HepG2 (cell line): ENCODE data around the gene ST6GALNAC2. TPM values are rescaled to one million over a fixed set of nuclear protein-coding genes. Genes with fewer than 3 reads are reported as not detected.

Experiments
- AHR ChIP-seq: IDR thresholded peaks from 2 replicates; pipeline ENCODE4 v1.6.1; 2018; ENCODE audit warnings: missing genetic modification reagents, missing compliant biosample characterization
- AKAP8 ChIP-seq: sonication (generic); formaldehyde crosslinking; IDR thresholded peaks from 2 replicates; pipeline ENCODE4 v1.5.1; 2020; ENCODE audit warnings: mild to moderate bottlenecking, missing genetic modification reagents
- ATF3 ChIP-seq: sonication (generic); formaldehyde crosslinking; IDR thresholded peaks from 2 replicates; pipeline ENCODE4 v1.4.0; 2020; ENCODE audit warnings: missing genetic modification reagents
- CENPBD1 ChIP-seq: sonication (generic); formaldehyde crosslinking; IDR thresholded peaks from 2 replicates; pipeline ENCODE4 v1.8.0; 2022; ENCODE audit warnings: missing genetic modification reagents, low read depth, mild to moderate bottlenecking, borderline replicate concordance
- CHCHD3 ChIP-seq: sonication (generic); formaldehyde crosslinking; IDR thresholded peaks from 2 replicates; pipeline ENCODE4 v1.8.0; 2022; ENCODE audit warnings: mild to moderate bottlenecking, missing genetic modification reagents, moderate library complexity
- DNMT1 ChIP-seq: sonication (generic); formaldehyde crosslinking; IDR thresholded peaks from 2 replicates; pipeline ENCODE4 v1.5.1; 2020; ENCODE audit warnings: mild to moderate bottlenecking, missing genetic modification reagents
- E2F1 ChIP-seq: sonication (generic); formaldehyde crosslinking; IDR thresholded peaks from 2 replicates; pipeline ENCODE4 v1.5.0; 2020; ENCODE audit warnings: missing genetic modification reagents
- ESRRA ChIP-seq: sonication (generic); formaldehyde crosslinking; IDR thresholded peaks from 2 replicates; pipeline ENCODE4 v1.5.1; 2020; ENCODE audit warnings: mild to moderate bottlenecking, low read depth, missing genetic modification reagents
- HBP1 ChIP-seq: IDR thresholded peaks from 2 replicates; pipeline ENCODE4 v1.6.1; 2016; ENCODE audit warnings: low read depth, control low read depth
- HOXA3 ChIP-seq: sonication (generic); formaldehyde crosslinking; IDR thresholded peaks from 2 replicates; pipeline ENCODE4 v1.5.0; 2020; ENCODE audit warnings: missing genetic modification reagents
- IRX3 ChIP-seq: sonication (generic); formaldehyde crosslinking; IDR thresholded peaks from 2 replicates; pipeline ENCODE4 v1.8.1; 2023; ENCODE audit warnings: mild to moderate bottlenecking, low read depth, missing genetic modification reagents, borderline replicate concordance
- MIER2 ChIP-seq: IDR thresholded peaks from 2 replicates; pipeline ENCODE4 v1.6.1; 2016; ENCODE audit warnings: missing biosample characterization, missing genetic modification reagents
- MXD3 ChIP-seq: IDR thresholded peaks from 2 replicates; pipeline ENCODE4 v1.6.1; 2016; ENCODE audit warnings: mild to moderate bottlenecking, missing biosample characterization, missing genetic modification reagents
- PPARG ChIP-seq: conservative IDR thresholded peaks from 2 replicates; pipeline ENCODE4 v1.6.1; 2016; ENCODE audit warnings: missing biosample characterization, missing genetic modification reagents
- SMAD9 ChIP-seq: sonication (generic); formaldehyde crosslinking; IDR thresholded peaks from 2 replicates; pipeline ENCODE4 v1.5.1; 2020; ENCODE audit warnings: mild to moderate bottlenecking, missing genetic modification reagents
- TFDP1 ChIP-seq: IDR thresholded peaks from 2 replicates; pipeline ENCODE4 v1.6.1; 2016; ENCODE audit warnings: missing compliant biosample characterization, missing genetic modification reagents, borderline replicate concordance
- ZBTB8A ChIP-seq: sonication (generic); formaldehyde crosslinking; IDR thresholded peaks from 2 replicates; pipeline ENCODE4 v1.4.0; 2020; ENCODE audit warnings: mild to moderate bottlenecking, low read depth, missing genetic modification reagents, borderline replicate concordance
- ZNF232 ChIP-seq: sonication (generic); formaldehyde crosslinking; IDR thresholded peaks from 2 replicates; pipeline ENCODE4 v1.4.0; 2020; ENCODE audit warnings: missing genetic modification reagents, borderline replicate concordance
- ZNF614 ChIP-seq: IDR thresholded peaks from 2 replicates; pipeline ENCODE4 v1.6.1; 2018; ENCODE audit warnings: missing biosample characterization, missing genetic modification reagents, inconsistent platforms, borderline replicate concordance
- ZNF670 ChIP-seq: sonication (generic); formaldehyde crosslinking; IDR thresholded peaks from 2 replicates; pipeline ENCODE4 v1.8.0; 2022; ENCODE audit warnings: mild to moderate bottlenecking, missing genetic modification reagents, borderline replicate concordance
- ZNF75D ChIP-seq: sonication (generic); formaldehyde crosslinking; IDR thresholded peaks from 2 replicates; pipeline ENCODE4 v1.8.1; 2023; ENCODE audit warnings: missing genetic modification reagents, mild to moderate bottlenecking, borderline replicate concordance
- ZNF781 ChIP-seq: sonication (generic); formaldehyde crosslinking; IDR thresholded peaks from 2 replicates; pipeline ENCODE4 v1.5.1; 2020; ENCODE audit warnings: borderline replicate concordance, mild to moderate bottlenecking, missing genetic modification reagents; ENCODE audit errors: not compliant biosample characterization
- ZNF839 ChIP-seq: sonication (generic); formaldehyde crosslinking; IDR thresholded peaks from 2 replicates; pipeline ENCODE4 v1.4.0; 2020; ENCODE audit warnings: missing genetic modification reagents, mild to moderate bottlenecking, borderline replicate concordance
- ZSCAN25 ChIP-seq: sonication (generic); formaldehyde crosslinking; IDR thresholded peaks from 2 replicates; pipeline ENCODE4 v1.8.0; 2022; ENCODE audit warnings: mild to moderate bottlenecking, missing genetic modification reagents
- polyA plus RNA-seq, 8 experiments: library from polyadenylated mRNA; depleted of rRNA in 3 of 8; stranded (reverse) in 7 of 8; unstranded in 1 of 8; fragments of >200 nt; fragmentation: Illumina TruSeq in 4 of 8; extraction: Trizol in 4 of 8; gene quantifications; 2 replicates each; pipeline versions ENCODE4 v1.2.1 to v1.2.3, GENCODE V29; 2011 to 2016; ENCODE audit warnings: low read depth in 4 of 8, missing spikeins in 1 of 8, mixed read lengths in 1 of 8; ENCODE audit not compliant: insufficient read depth in 1 of 8
- total RNA-seq, 5 experiments: library from RNA; depleted of rRNA; stranded (reverse); fragments of >200 nt; fragmentation: Illumina TruSeq; extraction: Trizol; gene quantifications; 2 replicates each; pipeline ENCODE4 v1.2.3, GENCODE V29; 2016; ENCODE audit warnings: low read depth in 1 of 5

The ST6GALNAC2 gene
- total and polyA plus RNA-seq, 2 of the 13 experiments (the other 11 are each of a cell fraction or from before 2014, with no cell fraction given) = 0.12 to 0.49 TPM

- TF ChIP-seq PPARG (CRISPR knock-in tag) = 0 out of 2 replicates have a peak, but pooled peaks have one; percentile 33
- no peak for TF ChIP-seq SMAD9
- no peak for TF ChIP-seq ESRRA (CRISPR knock-in tag)
- no peak for TF ChIP-seq CHCHD3 (CRISPR knock-in tag)
- no peak for TF ChIP-seq ZNF839
- no peak for TF ChIP-seq AKAP8 (CRISPR knock-in tag)
- TF ChIP-seq DNMT1 (CRISPR knock-in tag) = no peak
- TF ChIP-seq ZBTB8A (CRISPR knock-in tag) = no peak
- no peak for TF ChIP-seq E2F1
- TF ChIP-seq TFDP1 (CRISPR knock-in tag) = peak; percentile 55; the same call in 1 of the 2 replicates
- TF ChIP-seq MXD3 (CRISPR knock-in tag) = peak; percentile 63
- TF ChIP-seq ZNF614 (CRISPR knock-in tag) = peak; percentile 43; the same call in 1 of the 2 replicates
- no peak for TF ChIP-seq IRX3
- TF ChIP-seq ZNF670 (CRISPR knock-in tag) = no peak
- TF ChIP-seq CENPBD1 (CRISPR knock-in tag) = no peak
- no peak for TF ChIP-seq ZNF75D
- TF ChIP-seq HBP1 = no peak
- TF ChIP-seq ZSCAN25 (CRISPR knock-in tag) = 0 out of 2 replicates have a peak, but pooled peaks have one; percentile 40
- TF ChIP-seq ZNF781 (CRISPR knock-in tag) = no peak
- TF ChIP-seq HOXA3 (CRISPR knock-in tag) = peak; percentile 53; the same call in 1 of the 2 replicates
- no peak for TF ChIP-seq MIER2 (CRISPR knock-in tag)
- TF ChIP-seq ATF3 (CRISPR knock-in tag) = no peak
- TF ChIP-seq AHR = no peak
- no peak for TF ChIP-seq ZNF232 (CRISPR knock-in tag)
Observed at GRCh38 chr17:76585649-76586593, at the start of gene ST6GALNAC2 (continued).
